GM10266 (cell line): ENCODE results near the gene CDC5L.

Source experiments
- DNase-seq: peaks from one replicate; pipeline ENCODE4 v3.0.0; 2012; ENCODE audit errors: extremely low spot score
- TF ChIP-seq, protein P1 (sequence below): IDR thresholded peaks from 2 replicates; pipeline ENCODE4 v1.5.1; 2012; ENCODE audit warnings: mild to moderate bottlenecking, low read depth; ENCODE audit not compliant: control insufficient read depth, insufficient read depth; ENCODE audit errors: missing control alignments

The CDC5L gene

DNA sequence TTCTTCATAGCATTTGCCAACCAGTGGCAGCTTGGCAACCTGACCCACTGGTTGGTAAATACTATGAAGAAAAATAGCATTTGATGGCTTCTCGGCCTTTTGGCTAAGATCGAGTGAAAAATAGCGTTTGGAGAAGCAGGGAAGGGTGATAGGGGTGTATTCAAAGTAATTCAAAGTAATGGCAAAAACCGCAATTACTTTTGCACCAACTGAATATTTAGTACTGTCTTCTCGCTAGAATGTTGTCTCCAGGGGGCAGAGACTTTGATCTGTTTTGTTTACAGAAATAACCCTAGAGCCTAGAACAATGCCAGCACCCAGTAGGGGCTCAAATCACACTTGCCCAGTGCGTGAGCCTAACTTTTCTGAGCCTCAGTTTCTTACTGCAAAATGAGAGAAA lies 106.1 kb downstream of the CDC5L start:
- no peak for DNase-seq
- TF ChIP-seq, protein P1, sequence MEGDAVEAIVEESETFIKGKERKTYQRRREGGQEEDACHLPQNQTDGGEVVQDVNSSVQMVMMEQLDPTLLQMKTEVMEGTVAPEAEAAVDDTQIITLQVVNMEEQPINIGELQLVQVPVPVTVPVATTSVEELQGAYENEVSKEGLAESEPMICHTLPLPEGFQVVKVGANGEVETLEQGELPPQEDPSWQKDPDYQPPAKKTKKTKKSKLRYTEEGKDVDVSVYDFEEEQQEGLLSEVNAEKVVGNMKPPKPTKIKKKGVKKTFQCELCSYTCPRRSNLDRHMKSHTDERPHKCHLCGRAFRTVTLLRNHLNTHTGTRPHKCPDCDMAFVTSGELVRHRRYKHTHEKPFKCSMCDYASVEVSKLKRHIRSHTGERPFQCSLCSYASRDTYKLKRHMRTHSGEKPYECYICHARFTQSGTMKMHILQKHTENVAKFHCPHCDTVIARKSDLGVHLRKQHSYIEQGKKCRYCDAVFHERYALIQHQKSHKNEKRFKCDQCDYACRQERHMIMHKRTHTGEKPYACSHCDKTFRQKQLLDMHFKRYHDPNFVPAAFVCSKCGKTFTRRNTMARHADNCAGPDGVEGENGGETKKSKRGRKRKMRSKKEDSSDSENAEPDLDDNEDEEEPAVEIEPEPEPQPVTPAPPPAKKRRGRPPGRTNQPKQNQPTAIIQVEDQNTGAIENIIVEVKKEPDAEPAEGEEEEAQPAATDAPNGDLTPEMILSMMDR: no peak

DNA sequence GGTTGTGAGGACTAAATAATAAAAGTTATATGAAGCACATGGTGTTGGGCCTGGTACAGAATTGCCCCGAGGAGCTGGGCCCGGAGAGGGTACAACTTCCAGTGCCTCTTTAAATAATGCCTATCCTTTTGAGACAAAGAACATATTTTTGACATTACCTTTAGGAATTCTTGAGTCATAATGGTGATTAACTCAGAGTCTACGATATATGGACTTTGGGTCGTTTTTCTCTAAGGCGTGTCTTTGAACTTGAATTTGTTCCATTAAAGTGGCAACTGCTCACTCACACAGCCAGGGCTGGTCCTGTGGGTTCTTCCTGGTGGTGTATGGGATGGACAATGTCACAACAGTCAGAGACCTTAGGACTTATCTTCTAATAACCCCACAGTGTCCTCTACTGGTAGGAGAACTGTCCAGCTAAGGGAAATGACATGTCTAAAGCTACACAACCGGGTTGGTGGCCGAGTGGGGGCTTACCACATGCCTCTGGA lies 106.5 kb downstream of the CDC5L start:
- no peak for DNase-seq
- TF ChIP-seq, protein P1: no peak

DNA sequence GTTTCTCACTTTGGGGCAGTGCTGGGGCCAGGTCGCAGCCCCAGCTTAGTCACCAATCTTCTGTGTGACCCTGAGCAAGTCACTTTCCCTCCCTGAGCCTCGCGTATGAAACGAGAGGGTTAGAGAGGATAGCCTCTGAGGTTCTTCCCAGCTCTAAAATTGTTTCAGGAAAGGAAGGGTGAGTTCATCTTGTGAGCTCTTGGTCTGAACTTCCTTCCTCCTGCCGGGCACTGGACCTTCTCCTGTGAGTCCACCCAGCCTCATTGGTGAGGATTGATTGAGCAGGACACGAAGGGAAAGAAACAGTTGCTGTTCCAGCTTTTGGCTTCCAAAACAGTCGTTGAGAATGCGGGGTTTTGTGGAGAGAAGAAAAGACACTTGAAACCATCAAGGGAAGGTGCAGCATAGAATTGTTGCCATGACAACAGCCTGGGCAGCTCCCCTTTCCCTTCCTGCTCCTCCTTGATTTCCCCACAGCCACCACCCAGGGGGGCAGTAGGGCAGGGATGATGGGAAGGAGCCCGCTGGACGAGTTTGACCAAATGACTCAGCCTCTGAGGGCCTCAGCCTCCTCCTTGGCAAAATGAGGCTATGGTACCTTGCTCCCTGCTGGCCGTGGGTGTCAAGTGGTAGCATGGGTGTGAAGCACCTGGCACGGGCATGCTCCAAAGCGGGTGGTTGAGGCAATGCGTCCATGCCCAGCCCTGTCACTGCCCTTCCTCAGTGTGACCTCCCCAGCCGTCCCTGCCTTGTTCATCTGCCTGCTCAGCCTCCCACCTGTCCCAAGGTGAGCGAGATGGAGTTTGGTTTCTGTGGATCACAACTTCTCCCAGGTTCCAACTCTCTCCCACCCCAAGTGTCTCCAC lies 107.8 kb downstream of the CDC5L start:
- DNase-seq: no peak
- TF ChIP-seq, protein P1: no peak

DNA sequence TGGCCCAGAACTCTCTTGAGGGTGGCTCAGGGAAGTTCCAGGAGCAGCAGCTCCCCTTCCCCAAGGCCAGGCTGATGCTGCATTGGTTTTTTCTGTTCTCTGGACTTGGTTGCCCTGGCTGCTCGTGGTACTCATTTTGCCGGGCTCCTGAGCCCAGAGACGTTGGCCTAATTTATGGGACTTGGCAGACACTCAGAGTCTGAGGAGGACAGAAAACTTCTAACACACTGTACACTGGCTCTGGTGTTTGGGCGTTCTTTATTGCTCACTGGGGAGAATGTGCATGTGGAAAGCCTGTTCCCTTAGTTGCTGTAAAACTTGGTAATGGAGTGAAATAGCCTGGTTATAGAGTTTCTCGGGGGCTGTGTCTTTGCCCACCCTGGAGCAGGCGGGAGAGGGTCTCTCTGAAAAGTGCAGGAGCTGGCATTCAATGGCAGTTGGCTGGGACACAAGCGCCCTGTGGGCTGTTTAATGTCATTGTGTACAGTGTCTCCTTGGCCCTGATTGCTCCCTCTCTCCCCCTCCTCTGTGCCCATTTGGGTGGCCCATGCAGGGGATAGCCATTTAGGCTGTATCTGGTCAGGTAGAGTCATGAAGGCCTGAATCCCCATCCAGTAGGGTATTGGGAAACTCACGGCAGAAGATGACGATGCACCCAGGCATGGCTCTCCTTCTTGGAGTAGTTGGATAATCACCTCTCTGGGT lies 109.3 kb downstream of the CDC5L start:
- DNase-seq: no peak
- TF ChIP-seq, protein P1: no peak

DNA sequence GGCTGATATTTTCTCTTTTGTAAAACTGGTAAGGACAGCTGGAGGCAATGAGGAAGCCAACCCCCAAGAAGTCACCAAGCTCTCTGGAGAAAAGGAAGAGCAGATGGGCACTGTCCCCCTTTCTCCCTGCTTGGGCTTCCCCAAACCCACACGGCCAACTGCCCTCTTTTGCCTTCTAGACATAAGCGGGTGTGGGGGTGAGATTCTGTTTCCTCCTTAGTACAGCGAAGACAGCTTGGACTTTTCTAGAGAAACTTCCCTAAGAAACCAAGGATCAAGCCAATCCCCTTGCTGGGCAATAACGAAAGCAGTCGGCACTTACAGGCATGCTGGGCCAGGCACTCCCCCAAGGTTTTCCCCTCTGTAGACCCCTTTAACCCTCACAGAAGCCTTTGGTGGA lies 110.3 kb downstream of the CDC5L start:
- TF ChIP-seq, protein P1: no peak
- no peak for DNase-seq

DNA sequence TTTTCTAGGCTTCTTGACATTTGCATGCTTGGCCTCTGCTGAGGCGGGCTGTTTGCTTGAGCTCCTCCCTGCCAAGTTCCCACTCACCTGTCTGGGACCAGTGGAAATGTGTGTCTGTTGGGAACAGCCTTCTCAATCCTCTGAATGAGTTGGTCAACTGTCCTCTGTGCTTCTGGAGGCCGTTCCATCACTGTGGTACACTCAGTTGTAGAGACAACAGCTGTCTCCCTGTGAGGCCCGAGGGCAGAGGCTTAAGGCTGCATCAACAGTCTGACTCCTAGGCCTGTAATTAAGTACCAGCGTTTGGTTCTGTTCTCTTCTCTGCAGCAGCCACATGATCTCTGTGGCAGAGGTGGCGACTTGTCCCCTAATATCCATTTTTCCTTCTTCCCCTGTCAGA lies 110.9 kb downstream of the CDC5L start:
- TF ChIP-seq, protein P1: no peak
- no peak for DNase-seq

DNA sequence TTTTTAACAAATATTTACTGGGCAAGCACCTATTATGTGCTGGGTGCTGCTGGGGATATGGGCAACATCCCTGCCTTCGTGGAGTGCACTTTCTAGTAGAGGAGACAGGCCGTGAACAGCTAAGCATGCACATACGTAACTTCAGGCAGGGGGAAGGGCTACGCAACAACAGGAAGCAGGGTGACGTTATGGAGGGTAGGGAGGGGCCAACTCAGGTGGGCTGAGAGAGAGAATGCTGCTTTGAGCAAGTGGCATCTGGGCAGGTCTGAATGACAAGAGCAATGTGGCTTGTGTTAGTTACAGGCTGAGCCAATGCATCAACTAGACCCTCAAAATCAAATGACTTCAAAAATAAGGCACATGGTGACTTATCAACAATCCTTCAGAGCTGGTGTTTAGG lies 112.1 kb downstream of the CDC5L start:
- TF ChIP-seq, protein P1: no peak
- DNase-seq: no peak
